Erythroblast (primary cell): Measurements from ENCODE around the gene CPLANE2.

Experiments used
- DNase-seq, 2 experiments: peaks; one replicate each; lab custom pipeline; 2025; lab: John Stamatoyannopoulos, UW
- GATA1 ChIP-seq: IDR thresholded peaks from 2 replicates; pipeline ENCODE4 v1.6.1; 2011; ENCODE audit warnings: low read depth, mild to moderate bottlenecking, control low read depth, low read length, moderate library complexity
- POLR2A ChIP-seq: IDR thresholded peaks from 2 replicates; pipeline ENCODE4 v1.6.1; 2011; ENCODE audit warnings: mild to moderate bottlenecking, low read length

The CPLANE2 gene

GRCh38 chr1:16187748-16188401 is 49.1 kb downstream of the CPLANE2 start:
- peak; percentile 62 to 84 for DNase-seq

GRCh38 chr1:16186655-16187235 is 50.2 kb downstream of the CPLANE2 start:
- no peak for DNase-seq
- TF ChIP-seq POLR2A, result no peak
- TF ChIP-seq GATA1, result no peak

More at GRCh38 chr1:16187748-16188401, 49.1 kb downstream of the CPLANE2 start:
- TF ChIP-seq GATA1 (no peak), POLR2A (no peak)

- no peak for DNase-seq
- TF ChIP-seq POLR2A (no peak), GATA1 (no peak)
Measured at GRCh38 chr1:16184557-16185303, 52.3 kb downstream of the CPLANE2 start.

GRCh38 chr1:16183765-16184556 is 53.0 kb downstream of the CPLANE2 start:
- no peak for DNase-seq
- no peak for TF ChIP-seq GATA1
- no peak for TF ChIP-seq POLR2A

GRCh38 chr1:16183179-16183578 is 53.8 kb downstream of the CPLANE2 start:
- DNase-seq, result no peak
- no peak for TF ChIP-seq GATA1
- TF ChIP-seq POLR2A, result no peak

- no peak for DNase-seq
- TF ChIP-seq GATA1, result no peak
- no peak for TF ChIP-seq POLR2A
Measured at GRCh38 chr1:16181887-16182719, 54.9 kb downstream of the CPLANE2 start.
